Thyroid gland (tissue), 4 donors: ENCODE results near the gene QSOX2. TPM values are rescaled to one million over a fixed set of nuclear protein-coding genes. Genes with fewer than 3 reads are reported as not detected.

Experiments
- DNase-seq, 2 donors: peaks; one replicate each; pipeline ENCODE4 v3.0.0-alpha.2; 2019
- H3K27ac ChIP-seq, 3 donors: fragments of 200-600 bp; sonication (generic); 1 replicate in 2 of 3; 2 replicates in 1 of 3; pipeline ENCODE4 v1.5.1; 2016 to 2019; ENCODE audit warnings: mild to moderate bottlenecking in 1 of 3, moderate library complexity in 1 of 3
- H3K27me3 ChIP-seq: fragments of 200-600 bp; sonication (generic); one replicate; pipeline ENCODE4 v1.5.1; 2019
- H3K36me3 ChIP-seq, 2 donors: fragments of 200-600 bp; sonication (generic); one replicate each; pipeline ENCODE4 v1.5.1; 2016 to 2019
- H3K4me1 ChIP-seq, 2 donors: fragments of 200-600 bp; sonication (generic); one replicate each; pipeline ENCODE4 v1.5.1; 2017 to 2019
- H3K4me3 ChIP-seq, 3 donors: fragments of 200-600 bp; sonication (generic); replicated peaks in 1 of 3; 1 replicate in 2 of 3; 2 replicates in 1 of 3; pipeline ENCODE4 v1.5.1; 2016; ENCODE audit warnings: mild to moderate bottlenecking in 1 of 3
- H3K9me3 ChIP-seq: fragments of 200-600 bp; sonication (generic); one replicate; pipeline ENCODE4 v1.5.1; 2017
- CTCF ChIP-seq, 6 experiments: fragments of 200-600 bp in 3 of 6; fragments of 450-650 bp in 3 of 6; sonication (generic) in 3 of 6; IDR thresholded peaks; one replicate each; pipeline ENCODE4 v1.5.1; 2016 to 2019; ENCODE audit warnings: antibody characterized with exemption in 6 of 6, mild to moderate bottlenecking in 2 of 6, inconsistent platforms in 1 of 6, moderate library complexity in 1 of 6
- POLR2A ChIP-seq, 2 donors: fragments of 450-650 bp; IDR thresholded peaks; one replicate each; pipeline ENCODE4 v1.6.1; 2017; ENCODE audit warnings: antibody characterized with exemption in 2 of 2, mild to moderate bottlenecking in 2 of 2, moderate library complexity in 1 of 2
- WGBS, 2 donors: methylation state at CpG; one replicate each; pipeline ENCODE4 v1.1.5; 2017; 5-methylcytosine and 5-hydroxymethylcytosine counted together
- intact Hi-C: fragments of 100-400 bp; cut with DNase I; formaldehyde crosslinking; loops from one replicate; pipeline ENCODE4 v1.15.1; 2023
- total RNA-seq, 4 donors: library from RNA; depleted of rRNA; stranded (reverse); fragments of >200 nt; gene quantifications; one replicate each; pipeline ENCODE4 v1.2.3, GENCODE V29; 2016

Gene QSOX2
- total RNA-seq, 4 donors from 2014 or later: 8.9 to 19.1 (median 11.2) TPM

DNA sequence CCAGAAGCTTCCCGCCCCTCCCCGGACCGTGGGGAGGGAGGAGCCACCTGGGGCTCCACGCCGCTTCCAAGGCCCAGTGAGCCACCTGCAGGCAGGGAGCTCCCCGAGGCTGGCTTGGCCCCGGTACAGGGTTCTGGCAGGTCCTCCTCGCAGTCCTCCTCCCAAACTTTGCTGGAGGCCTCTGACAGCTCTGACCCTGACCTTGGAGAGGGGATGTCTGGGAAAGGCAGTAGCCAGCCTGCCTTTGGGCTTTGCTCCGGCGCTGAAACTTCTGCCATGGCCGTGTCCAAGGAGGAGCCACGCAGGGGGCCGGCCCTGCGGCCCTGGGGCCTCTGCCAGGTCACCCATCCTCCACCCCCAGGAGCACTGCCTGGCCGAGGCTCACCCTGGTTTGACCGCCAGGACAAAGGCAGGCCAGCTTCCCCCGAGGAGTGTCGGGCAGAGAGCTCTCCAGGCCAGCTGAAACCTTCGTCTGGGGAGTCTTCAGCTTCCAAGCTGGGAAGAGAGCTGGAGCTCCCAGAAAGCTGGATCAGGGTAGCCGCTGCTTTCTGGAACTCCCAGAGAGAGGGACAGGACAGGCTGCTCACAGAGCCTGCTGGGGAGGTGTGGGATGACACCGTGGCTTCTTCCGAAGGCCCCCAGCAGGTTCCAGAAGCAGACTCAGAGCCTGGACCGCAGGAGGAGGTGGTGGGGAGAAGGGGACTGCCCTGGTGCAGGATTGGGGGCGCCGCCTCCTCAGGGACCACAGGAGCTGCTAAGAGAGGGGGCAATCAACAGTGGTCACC is 9.0 kb upstream of the QSOX2 start:
- intact Hi-C loops: no loop called here
- no peak overlapping the region for H3K27ac ChIP-seq
- no peaks in the 10 kb centered on the region for H3K36me3 ChIP-seq
- DNase-seq: no peak
- TF ChIP-seq CTCF (IDR thresholded peaks at IDR 0.05) (no peak), POLR2A (IDR thresholded peaks at IDR 0.05) (no peak)
- no peaks in the 10 kb centered on the region for H3K9me3 ChIP-seq
- 73 to 84% methylated on average over 12 to 15 of the region's 25 CpGs for WGBS, 2 donors
- H3K4me1 ChIP-seq: no peaks in the 10 kb centered on the region
- no peaks in the 10 kb centered on the region for H3K27me3 ChIP-seq
- H3K4me3 ChIP-seq: no peak overlapping the region

- H3K4me1 ChIP-seq: no peaks in the 10 kb centered on the region
- no peak overlapping the region for H3K4me3 ChIP-seq
- H3K9me3 ChIP-seq: no peaks in the 10 kb centered on the region
- H3K27ac ChIP-seq: no peak overlapping the region
- WGBS, 2 donors: 85 to 89% methylated on average over 13 to 16 of the region's 32 CpGs
- TF ChIP-seq CTCF (IDR thresholded peaks at IDR 0.05) (no peak), POLR2A (IDR thresholded peaks at IDR 0.05) (no peak)
- no peaks in the 10 kb centered on the region for H3K36me3 ChIP-seq
- DNase-seq: no peak
- H3K27me3 ChIP-seq: no peaks in the 10 kb centered on the region
- intact Hi-C loops: no loop called here
These were observed 7.9 kb upstream of the QSOX2 start for GRCh38 chr9:136253246-136254130.

GRCh38 chr9:136252846-136253245 is 7.2 kb upstream of the QSOX2 start:
- TF ChIP-seq CTCF (IDR thresholded peaks at IDR 0.05): no peak
- TF ChIP-seq POLR2A (IDR thresholded peaks at IDR 0.05): no peak
- Histone ChIP-seq H3K4me3 (no peak overlapping the region), H3K9me3 (no peaks in the 10 kb centered on the region), H3K27me3 (no peaks in the 10 kb centered on the region), H3K36me3 (no peaks in the 10 kb centered on the region), H3K4me1 (no peaks in the 10 kb centered on the region), H3K27ac (no peak overlapping the region)
- intact Hi-C loops: no loop called here
- 80 to 89% methylated on average over 3 to 5 of the region's 10 CpGs for WGBS, 2 donors
- no peak for DNase-seq

DNA sequence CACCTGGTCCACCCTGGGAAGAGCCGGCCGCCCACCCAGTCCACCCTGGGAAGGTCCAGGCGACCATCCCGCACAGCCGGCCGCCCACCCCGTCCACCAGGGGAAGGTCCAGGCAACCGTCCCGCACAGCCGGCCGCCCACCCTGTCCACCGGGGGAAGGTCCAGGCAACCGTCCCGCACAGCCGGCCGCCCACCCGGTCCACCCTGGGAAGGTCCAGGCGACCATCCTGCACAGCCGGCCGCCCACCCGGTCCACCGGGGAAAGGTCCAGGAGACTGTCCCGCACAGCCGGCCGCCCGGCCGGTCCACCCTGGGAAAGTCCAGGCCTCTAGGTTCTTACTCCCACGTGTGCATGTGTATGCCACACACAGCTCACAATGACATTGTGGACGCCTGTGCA is 6.7 kb upstream of the QSOX2 start:
- Histone ChIP-seq H3K4me1 (no peaks in the 10 kb centered on the region), H3K36me3 (no peaks in the 10 kb centered on the region), H3K27ac (no peak overlapping the region), H3K4me3 (no peak overlapping the region), H3K9me3 (no peaks in the 10 kb centered on the region), H3K27me3 (no peaks in the 10 kb centered on the region)
- intact Hi-C loops: no loop called here
- DNase-seq: no peak
- TF ChIP-seq POLR2A (IDR thresholded peaks at IDR 0.05) (no peak), CTCF (IDR thresholded peaks at IDR 0.05) (no peak)
- WGBS, 2 donors: 83 to 94% methylated on average over 9 to 20 of the region's 29 CpGs
